ENCODE data around the gene KREMEN2.

KREMEN2 gene

GRCh38 chr16:2981177-2981898 lies 17.3 kb downstream of the KREMEN2 start:
- no peak for DNase-seq

- DNase-seq, result no peak
Observed at GRCh38 chr16:2981899-2982250, 17.8 kb downstream of the KREMEN2 start.

- DNase-seq, result no peak
Observed at GRCh38 chr16:2982402-2982801, 18.3 kb downstream of the KREMEN2 start.

- DNase-seq, result peak; percentile 40 to 53 (median 44)
Observed at GRCh38 chr16:2983706-2984136, 19.6 kb downstream of the KREMEN2 start.

GRCh38 chr16:2985462-2985861 lies 21.4 kb downstream of the KREMEN2 start:
- DNase-seq, result no peak

GRCh38 chr16:2985893-2986355 lies 21.8 kb downstream of the KREMEN2 start:
- no peak for DNase-seq

- no peak for DNase-seq
Observed at GRCh38 chr16:2986623-2987188, 22.6 kb downstream of the KREMEN2 start.

GRCh38 chr16:2987286-2987685 lies 23.2 kb downstream of the KREMEN2 start:
- no peak for DNase-seq

- DNase-seq, result no peak
Observed at GRCh38 chr16:2987833-2988232, 23.8 kb downstream of the KREMEN2 start.

- no peak for DNase-seq
Observed at GRCh38 chr16:2988590-2989099, 24.6 kb downstream of the KREMEN2 start.

- no peak for DNase-seq
Observed at GRCh38 chr16:2990891-2991290, 26.8 kb downstream of the KREMEN2 start.

GRCh38 chr16:2991566-2992261 lies 27.6 kb downstream of the KREMEN2 start:
- no peak for DNase-seq

- no peak for DNase-seq
Observed at GRCh38 chr16:2992383-2993081, 28.5 kb downstream of the KREMEN2 start.

- DNase-seq, result no peak
Observed at GRCh38 chr16:2996298-2996697, 32.2 kb downstream of the KREMEN2 start.

GRCh38 chr16:2999929-3000328 lies 35.9 kb downstream of the KREMEN2 start:
- DNase-seq, result no peak

- DNase-seq, result no peak
Observed at GRCh38 chr16:3000540-3000939, 36.5 kb downstream of the KREMEN2 start.

GRCh38 chr16:3001316-3001715 lies 37.2 kb downstream of the KREMEN2 start:
- no peak for DNase-seq

- DNase-seq, result peak; percentile 84 to 93 (median 88)
Observed at GRCh38 chr16:3003582-3004270, 39.7 kb downstream of the KREMEN2 start.

GRCh38 chr16:3004319-3004718 lies 40.2 kb downstream of the KREMEN2 start:
- DNase-seq, result no peak

- no peak for DNase-seq
Observed at GRCh38 chr16:3004781-3005284, 40.8 kb downstream of the KREMEN2 start.

GRCh38 chr16:3007059-3007956 lies 43.2 kb downstream of the KREMEN2 start:
- DNase-seq, result no peak
